Prostate gland (tissue), 2 donors: ENCODE data around the gene SMAD2. TPM values are rescaled to one million over a fixed set of nuclear protein-coding genes. Genes with fewer than 3 reads are reported as not detected.

Experiments
- DNase-seq: peaks from one replicate; pipeline ENCODE4 v3.0.0-alpha.2; 2019; ENCODE audit warnings: low spot score
- H3K27ac ChIP-seq, 2 donors: fragments of 200-600 bp; sonication (generic); 2 replicates each; pipeline ENCODE4 v1.5.1; 2017 to 2019
- H3K27me3 ChIP-seq: fragments of 200-600 bp; sonication (generic); replicated peaks from 2 replicates; pipeline ENCODE4 v1.5.1; 2019; ENCODE audit not compliant: insufficient read depth
- H3K36me3 ChIP-seq, 2 donors: fragments of 200-600 bp; sonication (generic); 1 replicate in 1 of 2; 2 replicates in 1 of 2; pipeline versions ENCODE4 v1.5.1 to v1.8.1; 2017 to 2019
- H3K4me1 ChIP-seq: fragments of 200-600 bp; sonication (generic); replicated peaks from 2 replicates; pipeline ENCODE4 v1.5.1; 2019
- H3K4me3 ChIP-seq, 2 donors: fragments of 200-600 bp; sonication (generic); 2 replicates each; pipeline ENCODE4 v1.5.1; 2017 to 2019
- H3K9me3 ChIP-seq: fragments of 200-600 bp; sonication (generic); 2 replicates; pipeline ENCODE4 v1.5.1; 2017
- POLR2A ChIP-seq: fragments of 450-650 bp; IDR thresholded peaks from one replicate; pipeline ENCODE4 v1.6.1; 2016; ENCODE audit warnings: antibody characterized with exemption, mild to moderate bottlenecking
- POLR2AphosphoS5 ChIP-seq: sonication (generic); formaldehyde crosslinking; IDR thresholded peaks from one replicate; pipeline ENCODE4 v1.6.1; 2017; ENCODE audit warnings: antibody characterized with exemption
- WGBS: methylation state at CpG from one replicate; pipeline ENCODE4 v1.1.5; 2018; 5-methylcytosine and 5-hydroxymethylcytosine counted together
- intact Hi-C: fragments of 100-400 bp; cut with DNase I; formaldehyde crosslinking; loops from one replicate; pipeline ENCODE4 v1.14.2; 2022
- total RNA-seq, 2 donors: library from RNA; depleted of rRNA; stranded (reverse); fragments of >200 nt; gene quantifications; one replicate each; pipeline ENCODE4 v1.1.0, GENCODE V29; 2016
- TF ChIP-seq, protein P1 (sequence below), 4 experiments: fragments of 200-600 bp in 2 of 4; fragments of 450-650 bp in 2 of 4; sonication (generic) in 2 of 4; IDR thresholded peaks; 1 replicate in 3 of 4; 2 replicates in 1 of 4; pipeline ENCODE4 v1.5.1; 2016 to 2019; ENCODE audit warnings: antibody characterized with exemption in 4 of 4, mild to moderate bottlenecking in 2 of 4, moderate library complexity in 2 of 4

SMAD2 gene
- total RNA-seq, 2 donors from 2014 or later: 54.3 to 96.8 TPM

DNA sequence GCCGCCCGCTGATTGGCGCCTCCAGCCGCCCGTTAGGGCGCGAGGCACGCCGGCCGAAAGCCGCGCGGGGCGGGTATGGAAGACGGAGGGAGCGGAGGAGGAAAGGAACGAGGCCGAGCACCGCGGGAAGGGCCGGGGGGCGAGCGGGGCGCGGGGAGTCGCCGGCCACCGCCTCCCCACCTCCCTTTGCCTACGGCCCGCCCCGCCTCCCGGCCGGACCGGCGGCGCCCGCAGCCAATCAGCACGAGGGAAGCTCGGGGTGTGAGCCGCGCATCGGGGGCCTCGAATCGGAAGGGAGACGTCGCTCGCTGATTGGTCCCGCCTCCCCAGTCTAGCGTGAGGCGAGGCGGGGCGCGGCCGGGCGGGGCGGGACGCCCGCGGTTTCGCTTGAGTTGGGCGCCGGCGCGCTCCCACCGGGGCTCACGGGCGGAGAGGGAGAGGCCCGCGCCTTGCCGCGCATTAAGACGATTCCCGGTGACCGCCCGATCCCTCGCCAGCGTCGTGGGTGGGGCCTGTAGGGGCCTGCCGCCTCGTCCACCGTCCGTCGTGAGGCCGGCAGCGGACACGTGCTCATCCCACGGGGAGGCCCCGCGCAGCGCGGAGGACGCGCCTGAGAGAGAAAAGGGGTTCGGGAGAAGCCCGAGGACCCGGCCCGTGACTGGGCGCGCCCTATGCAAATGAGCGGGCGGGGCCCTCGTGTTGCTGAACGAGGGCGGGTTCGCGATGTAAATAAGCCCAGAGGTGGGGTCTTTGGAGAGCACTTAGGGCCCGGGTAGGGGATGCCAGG lies 665 bp upstream of the SMAD2 start:
- Histone ChIP-seq H3K27me3 (no peaks in the 10 kb centered on the region), H3K4me1 (no peaks in the 10 kb centered on the region), H3K4me3 (peak overlapping the region; percentile 86 to 95), H3K36me3 (no peaks in the 10 kb centered on the region), H3K9me3 (no peaks in the 10 kb centered on the region), H3K27ac (peak overlapping the region; percentile 96 to 97)
- TF ChIP-seq, protein P1, sequence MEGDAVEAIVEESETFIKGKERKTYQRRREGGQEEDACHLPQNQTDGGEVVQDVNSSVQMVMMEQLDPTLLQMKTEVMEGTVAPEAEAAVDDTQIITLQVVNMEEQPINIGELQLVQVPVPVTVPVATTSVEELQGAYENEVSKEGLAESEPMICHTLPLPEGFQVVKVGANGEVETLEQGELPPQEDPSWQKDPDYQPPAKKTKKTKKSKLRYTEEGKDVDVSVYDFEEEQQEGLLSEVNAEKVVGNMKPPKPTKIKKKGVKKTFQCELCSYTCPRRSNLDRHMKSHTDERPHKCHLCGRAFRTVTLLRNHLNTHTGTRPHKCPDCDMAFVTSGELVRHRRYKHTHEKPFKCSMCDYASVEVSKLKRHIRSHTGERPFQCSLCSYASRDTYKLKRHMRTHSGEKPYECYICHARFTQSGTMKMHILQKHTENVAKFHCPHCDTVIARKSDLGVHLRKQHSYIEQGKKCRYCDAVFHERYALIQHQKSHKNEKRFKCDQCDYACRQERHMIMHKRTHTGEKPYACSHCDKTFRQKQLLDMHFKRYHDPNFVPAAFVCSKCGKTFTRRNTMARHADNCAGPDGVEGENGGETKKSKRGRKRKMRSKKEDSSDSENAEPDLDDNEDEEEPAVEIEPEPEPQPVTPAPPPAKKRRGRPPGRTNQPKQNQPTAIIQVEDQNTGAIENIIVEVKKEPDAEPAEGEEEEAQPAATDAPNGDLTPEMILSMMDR (IDR thresholded peaks at IDR 0.05): no peak
- peak; percentile 60 for TF ChIP-seq POLR2AphosphoS5
- TF ChIP-seq POLR2A: peak; percentile 73
- 1% methylated on average over 44 of the region's 107 CpGs for WGBS
- intact Hi-C loops: no loop called here
- peak; percentile 97 for DNase-seq

DNA sequence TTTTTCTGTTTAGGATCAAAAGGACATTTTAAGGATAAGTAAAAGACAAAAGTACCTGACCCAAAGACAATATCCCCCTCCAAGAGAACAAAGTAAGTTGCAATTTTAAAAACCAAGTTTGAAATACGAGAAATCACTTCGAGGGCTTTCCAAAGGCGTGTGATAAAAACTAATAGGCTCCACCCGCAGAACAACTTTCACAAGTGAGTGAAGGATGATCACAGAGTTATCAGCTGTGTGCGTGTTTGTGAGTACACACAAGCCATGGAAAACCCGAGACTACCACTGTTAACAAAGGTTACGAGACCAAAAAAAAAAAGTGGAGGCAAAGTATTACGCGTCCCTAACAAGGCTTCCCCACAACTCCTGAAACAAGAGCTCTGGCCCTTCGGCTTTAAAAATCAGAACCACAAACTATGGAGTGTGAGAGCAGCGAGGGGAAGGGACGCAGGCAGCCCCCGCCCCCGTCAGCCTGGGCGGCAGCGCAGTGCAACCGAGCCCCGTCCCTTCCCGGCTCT lies 719 bp downstream of the SMAD2 start:
- DNase-seq: peak; percentile 7
- H3K36me3 ChIP-seq: no peaks in the 10 kb centered on the region
- H3K4me1 ChIP-seq: no peaks in the 10 kb centered on the region
- intact Hi-C loops: no loop called here
- TF ChIP-seq, protein P1 (IDR thresholded peaks at IDR 0.05): no peak
- TF ChIP-seq POLR2A (no peak), POLR2AphosphoS5 (peak; percentile 3)
- H3K4me3 ChIP-seq: peak overlapping the region; percentile 86 to 95
- WGBS: under 1% methylated on average over 19 of the region's 19 CpGs
- H3K27ac ChIP-seq: peak overlapping the region; percentile 96 to 97
- H3K9me3 ChIP-seq: no peaks in the 10 kb centered on the region
- no peaks in the 10 kb centered on the region for H3K27me3 ChIP-seq

DNA sequence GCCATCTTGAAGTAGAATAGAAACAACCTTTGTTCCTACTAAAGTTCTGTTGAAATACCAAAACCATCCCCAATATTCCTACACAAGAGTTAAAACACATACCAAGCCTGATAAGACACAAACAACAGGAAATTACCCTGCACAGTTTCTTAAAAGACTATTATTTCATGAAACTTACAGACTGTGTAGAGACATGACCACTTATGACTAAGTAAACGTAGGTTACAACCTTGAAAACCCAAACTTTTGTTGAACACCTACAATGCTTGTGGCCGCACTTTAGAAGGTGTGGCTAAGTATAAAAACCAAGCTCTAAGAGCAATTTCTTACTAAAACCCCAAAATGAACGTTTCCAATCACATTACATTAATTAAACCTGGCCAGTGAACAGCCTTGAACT lies 2.0 kb downstream of the SMAD2 start:
- H3K27ac ChIP-seq: no peak overlapping the region
- 35% methylated on average over 3 of the region's 3 CpGs for WGBS
- H3K9me3 ChIP-seq: no peaks in the 10 kb centered on the region
- DNase-seq: no peak
- no peaks in the 10 kb centered on the region for H3K27me3 ChIP-seq
- intact Hi-C loops: no loop called here
- H3K4me3 ChIP-seq: no peak overlapping the region
- H3K4me1 ChIP-seq: no peaks in the 10 kb centered on the region
- H3K36me3 ChIP-seq: no peaks in the 10 kb centered on the region
- TF ChIP-seq POLR2A (no peak), POLR2AphosphoS5 (no peak)
- TF ChIP-seq, protein P1 (IDR thresholded peaks at IDR 0.05): no peak

DNA sequence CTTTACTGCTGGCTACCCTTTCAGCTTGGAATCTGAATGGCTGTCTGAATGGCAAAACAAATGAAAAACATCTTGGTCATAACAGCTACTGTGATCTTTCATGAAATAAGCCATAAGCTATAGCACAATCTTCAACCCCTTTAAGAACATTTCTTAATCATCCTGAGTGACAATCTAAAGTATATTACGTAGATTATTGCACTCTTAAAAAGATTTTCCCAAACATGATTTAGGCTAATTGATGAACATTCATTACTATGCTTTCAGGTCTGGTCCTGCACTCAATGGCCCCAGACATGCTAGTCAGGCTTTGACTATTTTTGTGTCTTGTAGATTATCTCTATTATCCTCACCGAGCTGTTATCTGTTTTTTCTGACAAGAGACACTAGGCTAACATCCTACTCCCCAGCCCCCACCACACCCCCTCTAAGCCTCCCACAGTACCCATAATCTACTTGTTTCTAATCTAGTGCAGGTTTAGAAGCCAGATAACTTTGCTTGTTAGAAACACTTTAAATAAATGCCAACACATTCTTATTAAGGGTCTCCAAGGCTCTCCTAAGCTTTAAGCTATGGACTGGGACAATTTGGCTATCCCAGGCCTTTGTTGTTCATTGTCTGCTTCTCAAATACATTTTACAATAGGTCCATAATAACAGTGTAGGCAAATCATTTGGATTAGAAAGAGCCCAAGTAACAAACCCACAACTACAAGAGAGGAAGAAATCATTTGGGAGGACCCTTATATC lies 4.2 kb downstream of the SMAD2 start:
- Histone ChIP-seq H3K36me3 (no peaks in the 10 kb centered on the region), H3K9me3 (no peaks in the 10 kb centered on the region), H3K4me3 (no peak overlapping the region), H3K27ac (no peak overlapping the region), H3K27me3 (no peaks in the 10 kb centered on the region), H3K4me1 (no peaks in the 10 kb centered on the region)
- DNase-seq: no peak
- WGBS: 73% methylated on average over 2 of the region's 2 CpGs
- TF ChIP-seq, protein P1 (IDR thresholded peaks at IDR 0.05): no peak
- TF ChIP-seq POLR2AphosphoS5: no peak
- TF ChIP-seq POLR2A: no peak
- intact Hi-C loops: no loop called here
